GM18858 (cell line): ENCODE results near the gene NTMT1.
"Not testable (repeated sequence)": the region's sequence is repeated elsewhere in the genome, so short reads cannot be mapped to it uniquely, and the experiment has no call there.

ENCODE experiments used
- ATAC-seq: cut with Tn5 transposase; IDR thresholded peaks from one replicate; pipeline ENCODE4 v1.9.1; 2021; ENCODE audit not compliant: unreplicated experiment

NTMT1 gene

GRCh38 chr9:129635099-129636065 lies 9.4 kb downstream of the NTMT1 start:
- no peak for ATAC-seq

GRCh38 chr9:129636343-129636742 lies 10.4 kb downstream of the NTMT1 start:
- not testable (repeated sequence) for ATAC-seq

- no peak for ATAC-seq
Measured at GRCh38 chr9:129637102-129637501, 11.1 kb downstream of the NTMT1 start.

- no peak for ATAC-seq
Measured at GRCh38 chr9:129637673-129638439, 11.9 kb downstream of the NTMT1 start.

GRCh38 chr9:129639034-129639630 lies 13.2 kb downstream of the NTMT1 start:
- ATAC-seq = no peak

GRCh38 chr9:129639756-129640085 lies 13.8 kb downstream of the NTMT1 start:
- ATAC-seq = no peak

GRCh38 chr9:129640086-129640870 lies 14.3 kb downstream of the NTMT1 start:
- ATAC-seq = no peak

GRCh38 chr9:129640871-129641749 lies 15.1 kb downstream of the NTMT1 start:
- ATAC-seq = no peak

GRCh38 chr9:129641750-129642585 lies 16.0 kb downstream of the NTMT1 start, which contains the start of gene ASB6:
TSS of gene ASB6 (minus strand) at chr9:129642151. CDS start at chr9:129641999, 152 bp downstream.
- peak; percentile 72 for ATAC-seq

GRCh38 chr9:129643706-129644105 lies 17.7 kb downstream of the NTMT1 start:
- ATAC-seq = no peak

- no peak for ATAC-seq
Measured at GRCh38 chr9:129644365-129644764, 18.4 kb downstream of the NTMT1 start.

GRCh38 chr9:129644902-129645301 lies 18.9 kb downstream of the NTMT1 start:
- no peak for ATAC-seq

GRCh38 chr9:129646252-129646651 lies 20.3 kb downstream of the NTMT1 start:
- no peak for ATAC-seq

GRCh38 chr9:129646654-129647053 lies 20.7 kb downstream of the NTMT1 start:
- no peak for ATAC-seq

GRCh38 chr9:129647635-129648034 lies 21.7 kb downstream of the NTMT1 start:
- ATAC-seq = no peak

GRCh38 chr9:129648092-129648763 lies 22.3 kb downstream of the NTMT1 start:
- no peak for ATAC-seq

GRCh38 chr9:129648764-129649115 lies 22.8 kb downstream of the NTMT1 start:
- ATAC-seq = no peak
